ENCODE results near the gene ATP8A2.

Gene ATP8A2

GRCh38 chr13:25649001-25649633, 277.3 kb downstream of the ATP8A2 start:
- TF ChIP-seq, protein P1, sequence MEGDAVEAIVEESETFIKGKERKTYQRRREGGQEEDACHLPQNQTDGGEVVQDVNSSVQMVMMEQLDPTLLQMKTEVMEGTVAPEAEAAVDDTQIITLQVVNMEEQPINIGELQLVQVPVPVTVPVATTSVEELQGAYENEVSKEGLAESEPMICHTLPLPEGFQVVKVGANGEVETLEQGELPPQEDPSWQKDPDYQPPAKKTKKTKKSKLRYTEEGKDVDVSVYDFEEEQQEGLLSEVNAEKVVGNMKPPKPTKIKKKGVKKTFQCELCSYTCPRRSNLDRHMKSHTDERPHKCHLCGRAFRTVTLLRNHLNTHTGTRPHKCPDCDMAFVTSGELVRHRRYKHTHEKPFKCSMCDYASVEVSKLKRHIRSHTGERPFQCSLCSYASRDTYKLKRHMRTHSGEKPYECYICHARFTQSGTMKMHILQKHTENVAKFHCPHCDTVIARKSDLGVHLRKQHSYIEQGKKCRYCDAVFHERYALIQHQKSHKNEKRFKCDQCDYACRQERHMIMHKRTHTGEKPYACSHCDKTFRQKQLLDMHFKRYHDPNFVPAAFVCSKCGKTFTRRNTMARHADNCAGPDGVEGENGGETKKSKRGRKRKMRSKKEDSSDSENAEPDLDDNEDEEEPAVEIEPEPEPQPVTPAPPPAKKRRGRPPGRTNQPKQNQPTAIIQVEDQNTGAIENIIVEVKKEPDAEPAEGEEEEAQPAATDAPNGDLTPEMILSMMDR (IDR thresholded peaks at IDR 0.05; ENCODE audit: low read depth, low read length), result no peak
- H3K4me3 ChIP-seq (ENCODE audit: low read depth, low read length), result no peak overlapping the region

DNA sequence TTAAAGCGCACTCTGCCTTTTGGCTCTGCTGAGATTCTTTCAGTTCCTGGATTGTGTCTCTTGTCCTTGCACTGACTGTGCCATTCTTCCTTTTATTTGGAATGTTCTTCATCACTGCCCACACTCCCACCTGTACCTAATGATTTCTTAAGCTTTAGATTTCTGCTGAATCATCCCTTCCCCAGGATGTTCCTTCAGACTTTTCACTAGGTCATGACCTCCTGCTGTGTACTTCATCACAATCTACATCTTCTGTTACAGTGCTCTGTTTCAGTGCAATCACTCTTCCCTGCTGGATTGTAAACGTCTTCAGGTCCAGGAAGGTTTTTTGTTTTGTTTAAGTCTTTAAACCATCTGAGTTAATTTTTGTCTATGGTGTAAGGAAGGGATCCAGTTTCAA, 281.0 kb downstream of the ATP8A2 start:
- no peak overlapping the region for H3K4me3 ChIP-seq (ENCODE audit: low read depth, low read length)
- TF ChIP-seq, protein P1 (IDR thresholded peaks at IDR 0.05; ENCODE audit: low read depth, low read length), result no peak

DNA sequence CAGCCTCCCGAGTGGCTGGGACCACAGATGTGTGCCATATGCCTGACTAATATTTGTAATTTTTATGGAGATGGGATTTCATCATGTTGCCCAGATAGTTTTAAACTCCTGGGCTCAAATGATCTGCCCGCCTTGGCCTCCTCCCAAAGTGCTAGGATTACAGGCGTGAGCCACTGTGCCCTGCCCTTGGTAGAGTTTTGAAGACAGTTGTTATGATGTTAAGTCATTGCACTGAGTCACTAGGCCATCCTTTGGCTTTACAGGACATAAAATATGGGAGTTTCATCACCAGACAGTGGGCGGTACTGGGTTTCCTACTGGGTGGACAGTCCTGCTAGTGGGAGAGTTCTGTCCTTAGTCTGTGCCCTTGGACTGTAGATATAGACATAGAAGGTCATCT, 282.5 kb downstream of the ATP8A2 start:
- TF ChIP-seq, protein P1 (IDR thresholded peaks at IDR 0.05; ENCODE audit: low read depth, low read length), result no peak

DNA sequence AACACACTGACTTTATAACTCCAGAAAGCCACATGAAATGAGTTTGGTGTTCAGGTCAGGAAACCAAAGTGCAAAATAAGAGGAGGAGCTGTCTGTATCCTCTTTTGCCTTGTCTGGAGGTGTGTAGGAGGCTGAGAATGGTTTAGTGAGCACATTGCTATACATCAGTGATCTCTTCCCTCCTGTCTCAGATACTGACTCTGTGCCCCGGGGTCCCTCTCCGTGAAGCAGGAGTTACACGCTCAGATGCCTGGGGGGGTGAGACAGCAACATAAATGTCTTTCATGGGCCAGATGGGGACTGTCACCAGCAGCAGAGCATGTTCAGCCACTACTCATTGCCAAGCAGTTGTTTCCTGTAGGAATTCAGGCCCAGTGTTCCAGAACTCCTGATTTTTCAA, 285.4 kb downstream of the ATP8A2 start:
- H3K4me3 ChIP-seq (ENCODE audit: low read depth, low read length), result no peak overlapping the region
- TF ChIP-seq, protein P1 (IDR thresholded peaks at IDR 0.05; ENCODE audit: low read depth, low read length), result no peak

More for the DNA sequence above, 282.5 kb downstream of the ATP8A2 start:
- H3K4me3 ChIP-seq (ENCODE audit: low read depth, low read length), result no peak overlapping the region

DNA sequence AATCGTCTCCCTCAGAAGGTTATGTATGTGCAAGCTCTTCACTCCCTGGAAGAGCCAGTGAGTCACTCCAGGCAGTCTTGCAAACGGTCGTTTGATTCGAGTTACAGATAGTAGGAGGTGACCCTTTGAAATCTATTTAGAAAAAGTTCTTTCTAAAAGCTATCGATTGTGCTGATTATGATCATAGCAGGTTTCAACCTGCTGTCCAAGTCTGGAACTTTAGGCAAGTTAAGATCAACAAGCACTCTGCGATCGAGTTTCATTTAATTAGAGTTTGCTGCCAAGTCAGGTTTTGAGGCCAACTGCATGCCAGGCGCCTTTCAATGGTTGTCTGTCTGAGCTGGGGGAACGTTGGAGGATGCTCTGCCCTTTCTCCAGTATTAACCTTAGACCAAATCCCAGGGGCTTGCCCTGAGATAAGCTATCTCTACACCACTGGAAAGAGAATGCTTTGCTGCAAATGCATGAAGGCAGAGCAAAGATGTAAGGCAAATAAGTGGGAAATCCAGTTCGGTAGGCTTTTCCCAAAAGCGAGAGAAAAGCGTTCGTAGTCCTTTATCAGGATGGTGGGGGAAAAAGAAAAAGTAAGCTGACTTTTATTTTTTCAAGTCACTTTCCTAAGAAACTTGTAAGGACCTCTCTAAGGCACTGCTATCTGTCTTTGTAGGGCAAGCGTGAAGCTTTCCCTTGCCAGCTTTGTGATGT, 287.5 kb downstream of the ATP8A2 start:
- TF ChIP-seq, protein P1 (IDR thresholded peaks at IDR 0.05; ENCODE audit: low read depth, low read length), result no peak
- no peak overlapping the region for H3K4me3 ChIP-seq (ENCODE audit: low read depth, low read length)

GRCh38 chr13:25660996-25661395, 289.2 kb downstream of the ATP8A2 start:
- no peak overlapping the region for H3K4me3 ChIP-seq (ENCODE audit: low read depth, low read length)
- TF ChIP-seq, protein P1 (IDR thresholded peaks at IDR 0.05; ENCODE audit: low read depth, low read length), result no peak

- TF ChIP-seq, protein P1 (IDR thresholded peaks at IDR 0.05; ENCODE audit: low read depth, low read length), result no peak
- no peak overlapping the region for H3K4me3 ChIP-seq (ENCODE audit: low read depth, low read length)
These were observed 290.7 kb downstream of the ATP8A2 start for GRCh38 chr13:25662516-25662915.

Data from WI38 (cell line).